Measurements from ENCODE around the gene SEPTIN1. TPM values are rescaled to one million over a fixed set of nuclear protein-coding genes. Genes with fewer than 3 reads are reported as not detected.
A peak's percentile ranks its signal among the peaks of the same experiment; 100 is the strongest.

The SEPTIN1 gene
- total and polyA plus RNA-seq, 2 of the 13 experiments (the other 11 are each of a cell fraction or from before 2014, with no cell fraction given): 0.18 to 0.67 TPM

DNA sequence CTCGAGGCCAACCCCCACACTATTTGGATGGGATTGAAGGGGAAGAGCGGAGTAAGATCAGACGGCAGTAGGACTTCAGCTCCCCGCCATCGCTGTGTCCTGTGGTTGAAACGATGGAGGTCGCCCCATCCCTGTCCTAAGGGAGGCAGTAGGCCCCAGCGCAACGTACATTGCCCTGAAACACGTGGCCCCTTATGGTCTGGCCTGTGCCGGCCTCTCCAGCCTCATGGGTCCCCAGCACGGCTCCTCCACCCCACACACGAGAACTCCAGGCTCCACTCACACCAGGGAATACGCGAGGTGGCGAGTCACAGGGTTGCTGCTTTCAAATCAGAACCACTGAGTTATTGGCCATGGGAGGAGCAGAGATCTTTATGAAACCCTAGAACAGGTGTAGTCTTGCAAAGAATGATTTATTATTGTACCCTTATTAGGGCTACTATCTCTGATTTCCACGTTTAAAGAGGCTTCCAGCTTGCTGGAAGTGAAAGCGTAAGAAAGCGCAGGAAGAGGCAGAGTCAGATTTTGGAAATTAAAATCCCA, 48.1 kb upstream of the SEPTIN1 start (continued):
- TF ChIP-seq IKZF4 (CRISPR knock-in tag; IDR thresholded peaks at IDR 0.05; ENCODE audit: borderline replicate concordance, low read depth, not compliant biosample characterization): peak; percentile 78
- TF ChIP-seq, protein P1, sequence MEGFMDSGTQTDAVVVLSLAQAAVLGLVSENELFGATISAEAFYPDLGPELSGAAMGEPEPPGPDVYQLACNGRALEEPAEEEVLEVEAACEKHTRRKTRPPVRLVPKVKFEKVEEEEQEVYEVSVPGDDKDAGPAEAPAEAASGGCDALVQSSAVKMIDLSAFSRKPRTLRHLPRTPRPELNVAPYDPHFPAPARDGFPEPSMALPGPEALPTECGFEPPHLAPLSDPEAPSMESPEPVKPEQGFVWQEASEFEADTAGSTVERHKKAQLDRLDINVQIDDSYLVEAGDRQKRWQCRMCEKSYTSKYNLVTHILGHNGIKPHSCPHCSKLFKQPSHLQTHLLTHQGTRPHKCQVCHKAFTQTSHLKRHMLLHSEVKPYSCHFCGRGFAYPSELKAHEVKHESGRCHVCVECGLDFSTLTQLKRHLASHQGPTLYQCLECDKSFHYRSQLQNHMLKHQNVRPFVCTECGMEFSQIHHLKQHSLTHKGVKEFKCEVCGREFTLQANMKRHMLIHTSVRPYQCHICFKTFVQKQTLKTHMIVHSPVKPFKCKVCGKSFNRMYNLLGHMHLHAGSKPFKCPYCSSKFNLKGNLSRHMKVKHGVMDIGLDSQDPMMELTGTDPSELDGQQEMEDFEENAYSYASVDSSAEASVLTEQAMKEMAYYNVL (CRISPR knock-in tag; IDR thresholded peaks at IDR 0.05; ENCODE audit: borderline replicate concordance): no peak; the same call in 1 of the 2 replicates
- no peak for TF ChIP-seq ZNF776 (CRISPR knock-in tag; IDR thresholded peaks at IDR 0.05)
- 0 out of 2 replicates have a peak, but pooled peaks have one; percentile 77 for TF ChIP-seq ZNF253 (CRISPR knock-in tag; IDR thresholded peaks at IDR 0.05; ENCODE audit: borderline replicate concordance)
- no peak for TF ChIP-seq ATRX (CRISPR knock-in tag; IDR thresholded peaks at IDR 0.05; ENCODE audit: borderline replicate concordance)
- no peak for TF ChIP-seq ZNF878 (CRISPR knock-in tag; IDR thresholded peaks at IDR 0.05)
- TF ChIP-seq ZNF614 (CRISPR knock-in tag; IDR thresholded peaks at IDR 0.05; ENCODE audit: borderline replicate concordance): no peak; the same call in 1 of the 2 replicates
- no peak for TF ChIP-seq ZNF446 (CRISPR knock-in tag; IDR thresholded peaks at IDR 0.05)
- TF ChIP-seq MEIS2 (CRISPR knock-in tag; IDR thresholded peaks at IDR 0.05): no peak; the same call in 1 of the 2 replicates
- TF ChIP-seq ZNF552 (CRISPR knock-in tag; IDR thresholded peaks at IDR 0.05; ENCODE audit: borderline replicate concordance): 0 out of 2 replicates have a peak, but pooled peaks have one; percentile 61
- 0 out of 2 replicates have a peak, but pooled peaks have one; percentile 15 for TF ChIP-seq ZNF780A (CRISPR knock-in tag; IDR thresholded peaks at IDR 0.05)
- TF ChIP-seq NFYC (CRISPR knock-in tag; IDR thresholded peaks at IDR 0.05): no peak
- no peak for TF ChIP-seq ZNF441 (CRISPR knock-in tag; IDR thresholded peaks at IDR 0.05; ENCODE audit: borderline replicate concordance)
- TF ChIP-seq HDAC2 (CRISPR knock-in tag; IDR thresholded peaks at IDR 0.05): peak; percentile 45; the same call in 1 of the 2 replicates
- TF ChIP-seq, protein P2, sequence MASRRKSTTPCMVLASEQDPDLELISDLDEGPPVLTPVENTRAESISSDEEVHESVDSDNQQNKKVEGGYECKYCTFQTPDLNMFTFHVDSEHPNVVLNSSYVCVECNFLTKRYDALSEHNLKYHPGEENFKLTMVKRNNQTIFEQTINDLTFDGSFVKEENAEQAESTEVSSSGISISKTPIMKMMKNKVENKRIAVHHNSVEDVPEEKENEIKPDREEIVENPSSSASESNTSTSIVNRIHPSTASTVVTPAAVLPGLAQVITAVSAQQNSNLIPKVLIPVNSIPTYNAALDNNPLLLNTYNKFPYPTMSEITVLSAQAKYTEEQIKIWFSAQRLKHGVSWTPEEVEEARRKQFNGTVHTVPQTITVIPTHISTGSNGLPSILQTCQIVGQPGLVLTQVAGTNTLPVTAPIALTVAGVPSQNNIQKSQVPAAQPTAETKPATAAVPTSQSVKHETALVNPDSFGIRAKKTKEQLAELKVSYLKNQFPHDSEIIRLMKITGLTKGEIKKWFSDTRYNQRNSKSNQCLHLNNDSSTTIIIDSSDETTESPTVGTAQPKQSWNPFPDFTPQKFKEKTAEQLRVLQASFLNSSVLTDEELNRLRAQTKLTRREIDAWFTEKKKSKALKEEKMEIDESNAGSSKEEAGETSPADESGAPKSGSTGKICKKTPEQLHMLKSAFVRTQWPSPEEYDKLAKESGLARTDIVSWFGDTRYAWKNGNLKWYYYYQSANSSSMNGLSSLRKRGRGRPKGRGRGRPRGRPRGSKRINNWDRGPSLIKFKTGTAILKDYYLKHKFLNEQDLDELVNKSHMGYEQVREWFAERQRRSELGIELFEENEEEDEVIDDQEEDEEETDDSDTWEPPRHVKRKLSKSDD (CRISPR knock-in tag; IDR thresholded peaks at IDR 0.05; ENCODE audit: low read depth): no peak; the same call in none of the 2 replicates
- peak; percentile 66 for TF ChIP-seq RAD21 (CRISPR knock-in tag; IDR thresholded peaks at IDR 0.05)
- TF ChIP-seq THAP9 (CRISPR knock-in tag; IDR thresholded peaks at IDR 0.05; ENCODE audit: borderline replicate concordance): no peak
- peak; percentile 75; the same call in 1 of the 2 replicates for TF ChIP-seq ZNF276 (CRISPR knock-in tag; IDR thresholded peaks at IDR 0.05; ENCODE audit: low read depth)
- no peak for TF ChIP-seq ZNF546 (CRISPR knock-in tag; conservative IDR thresholded peaks at IDR 0.05)
- TF ChIP-seq MBNL3 (CRISPR knock-in tag; conservative IDR thresholded peaks at IDR 0.05): no peak
